HL-60 (cell line): ENCODE measurements around the gene TMEM89.
A peak's percentile ranks its signal among the peaks of the same experiment; 100 is the strongest.

Experiments used
- CTCF ChIP-seq: IDR thresholded peaks from one replicate; pipeline ENCODE4 v1.5.1; 2011; ENCODE audit warnings: low read length, control low read depth, inconsistent platforms; ENCODE audit not compliant: insufficient read depth
- GABPA ChIP-seq: IDR thresholded peaks from 2 replicates; pipeline ENCODE4 v1.6.1; 2012; ENCODE audit warnings: low read depth
- POLR2AphosphoS5 ChIP-seq: IDR thresholded peaks from 2 replicates; pipeline ENCODE4 v1.6.1; 2012; ENCODE audit warnings: low read depth
- REST ChIP-seq: IDR thresholded peaks from 2 replicates; pipeline ENCODE4 v1.6.1; 2012; ENCODE audit warnings: low read depth; ENCODE audit not compliant: insufficient replicate concordance
- SPI1 ChIP-seq: IDR thresholded peaks from 2 replicates; pipeline ENCODE4 v1.6.1; 2012; ENCODE audit warnings: low read depth, mild to moderate bottlenecking, borderline replicate concordance

GRCh38 chr3:48662753-48663488, 41.4 kb upstream of the TMEM89 start, which contains the start of gene CELSR3:
- no peak for TF ChIP-seq CTCF
- TF ChIP-seq GABPA, result no peak
- TF ChIP-seq POLR2AphosphoS5, result no peak; the same call in 1 of the 2 replicates
- peak; percentile 77 for TF ChIP-seq REST
- no peak for TF ChIP-seq SPI1
